BJ (cell line): ENCODE data around the gene SLCO2B1. TPM values are rescaled to one million over a fixed set of nuclear protein-coding genes. Genes with fewer than 3 reads are reported as not detected.

Source experiments
- CTCF ChIA-PET: fragments of 350-600 bp; formaldehyde crosslinking; extraction: SDS; loops from one replicate; lab custom pipeline; 2021; ENCODE audit warnings: antibody characterized with exemption, inconsistent platforms; lab: Yijun Ruan, JAX
- POLR2A ChIA-PET: fragments of 300-600 bp; sonication (Branson Sonifier 250); formaldehyde crosslinking; extraction: SDS; loops from one replicate; lab custom pipeline; 2021; ENCODE audit warnings: antibody characterized with exemption; lab: Charles Lee
- DNase-seq: peaks from one replicate; pipeline ENCODE4 v3.0.0-alpha.2; 2011; ENCODE audit warnings: low read depth
- H3K27me3 ChIP-seq: 2 replicates; pipeline ENCODE4 v1.6.0; 2011; ENCODE audit warnings: low read length; ENCODE audit not compliant: control insufficient read depth, insufficient read depth
- H3K36me3 ChIP-seq: 2 replicates; pipeline ENCODE4 v1.5.1; 2011; ENCODE audit warnings: low read length; ENCODE audit not compliant: control insufficient read depth, insufficient read depth
- H3K4me3 ChIP-seq: 2 replicates; pipeline ENCODE4 v1.5.1; 2011; ENCODE audit warnings: low read depth, mild to moderate bottlenecking, control low read depth, low read length
- CTCF ChIP-seq: IDR thresholded peaks from 2 replicates; pipeline ENCODE4 v1.5.1; 2011; ENCODE audit warnings: low read depth, mild to moderate bottlenecking, control low read depth, inconsistent platforms, low read length, moderate library complexity; ENCODE audit not compliant: insufficient read depth
- polyA plus RNA-seq: library from polyadenylated mRNA; depleted of rRNA; stranded (reverse); fragments of >200 nt; gene quantifications from 2 replicates; pipeline ENCODE4 v1.2.3, GENCODE V29; 2011

SLCO2B1 gene
- polyA plus RNA-seq, 1 experiment, result not detected

- Histone ChIP-seq H3K36me3 (no peaks in the 10 kb centered on the region), H3K27me3 (peaks cover 10% of the 10 kb centered on the region), H3K4me3 (no peak overlapping the region)
- ChIA-PET POLR2A (no interaction called here), CTCF (interaction anchor here (0.5 to 13.6 kb wide), 5 partner anchors 6 to 219 kb away, joined by 3 to 309 read pairs (median 3); no protein-coding TSS in a partner anchor)
- no peak for DNase-seq
- no peak for TF ChIP-seq CTCF
Observed at GRCh38 chr11:75148436-75148983, 2.4 kb upstream of the SLCO2B1 start.

- ChIA-PET CTCF (interaction anchor here (0.9 to 13.6 kb wide), 4 partner anchors 7 to 220 kb away, joined by 3 to 309 read pairs (median 32); no protein-coding TSS in a partner anchor), POLR2A (no interaction called here)
- no peak for DNase-seq
- Histone ChIP-seq H3K36me3 (no peaks in the 10 kb centered on the region), H3K4me3 (no peak overlapping the region), H3K27me3 (peaks cover 13% of the 10 kb centered on the region)
- no peak for TF ChIP-seq CTCF
Observed at GRCh38 chr11:75149766-75150465, 991 bp upstream of the SLCO2B1 start.

- DNase-seq, result no peak
- ChIA-PET CTCF (interaction anchor here (0.7 to 7.5 kb wide), 3 partner anchors 9 to 53 kb away, joined by 3 to 61 read pairs (median 3); no protein-coding TSS in a partner anchor), POLR2A (no interaction called here)
- Histone ChIP-seq H3K4me3 (no peak overlapping the region), H3K27me3 (peaks cover 16% of the 10 kb centered on the region), H3K36me3 (no peaks in the 10 kb centered on the region)
- no peak for TF ChIP-seq CTCF
Observed at GRCh38 chr11:75151346-75152047, 590 bp downstream of the SLCO2B1 start.

GRCh38 chr11:75152090-75152489 lies 1.2 kb downstream of the SLCO2B1 start:
- ChIA-PET CTCF (interaction anchor here (1.4 to 7.5 kb wide), 2 partner anchors 9 to 19 kb away, joined by 3 to 61 read pairs; no protein-coding TSS in a partner anchor), POLR2A (no interaction called here)
- Histone ChIP-seq H3K4me3 (no peak overlapping the region), H3K36me3 (no peaks in the 10 kb centered on the region), H3K27me3 (peaks cover 15% of the 10 kb centered on the region)
- DNase-seq, result no peak
- no peak for TF ChIP-seq CTCF
